WERI-Rb-1 (cell line): ENCODE measurements around the gene ARID3A.

Experiments
- DNase-seq: peaks from one replicate; pipeline ENCODE4 v3.0.0-alpha.2; 2020
- H3K27ac ChIP-seq: fragments of 250-450 bp; sonication (Bioruptor Pico); 2 replicates; pipeline ENCODE4 v1.5.1; 2020; ENCODE audit warnings: mild to moderate bottlenecking, moderate library complexity
- H3K27me3 ChIP-seq: fragments of 250-450 bp; sonication (Bioruptor Pico); 2 replicates; pipeline ENCODE4 v1.5.1; 2021; ENCODE audit warnings: mild to moderate bottlenecking, low read depth, moderate library complexity; ENCODE audit not compliant: insufficient read depth, severe bottlenecking
- H3K36me3 ChIP-seq: fragments of 250-450 bp; sonication (Bioruptor Pico); 2 replicates; pipeline ENCODE4 v1.5.1; 2020; ENCODE audit warnings: mild to moderate bottlenecking, moderate library complexity
- H3K4me3 ChIP-seq: 2 replicates; pipeline ENCODE4 v1.5.1; 2011; ENCODE audit warnings: low read depth, mild to moderate bottlenecking, control low read depth, low read length
- H3K9me3 ChIP-seq: fragments of 250-450 bp; sonication (Bioruptor Pico); 2 replicates; pipeline ENCODE4 v1.5.1; 2021; ENCODE audit warnings: mild to moderate bottlenecking, moderate library complexity; ENCODE audit not compliant: severe bottlenecking
- CTCF ChIP-seq: IDR thresholded peaks from 2 replicates; pipeline ENCODE4 v1.5.1; 2011; ENCODE audit warnings: low read depth, mild to moderate bottlenecking, control low read depth, inconsistent platforms, low read length

The ARID3A gene

GRCh38 chr19:881385-882071 is 44.3 kb upstream of the ARID3A start:
- Histone ChIP-seq H3K27me3 (no peaks in the 10 kb centered on the region), H3K36me3 (peaks cover 58% of the 10 kb centered on the region), H3K9me3 (no peaks in the 10 kb centered on the region), H3K4me3 (no peak overlapping the region), H3K27ac (no peak overlapping the region)
- no peak for TF ChIP-seq CTCF
- no peak for DNase-seq

DNA sequence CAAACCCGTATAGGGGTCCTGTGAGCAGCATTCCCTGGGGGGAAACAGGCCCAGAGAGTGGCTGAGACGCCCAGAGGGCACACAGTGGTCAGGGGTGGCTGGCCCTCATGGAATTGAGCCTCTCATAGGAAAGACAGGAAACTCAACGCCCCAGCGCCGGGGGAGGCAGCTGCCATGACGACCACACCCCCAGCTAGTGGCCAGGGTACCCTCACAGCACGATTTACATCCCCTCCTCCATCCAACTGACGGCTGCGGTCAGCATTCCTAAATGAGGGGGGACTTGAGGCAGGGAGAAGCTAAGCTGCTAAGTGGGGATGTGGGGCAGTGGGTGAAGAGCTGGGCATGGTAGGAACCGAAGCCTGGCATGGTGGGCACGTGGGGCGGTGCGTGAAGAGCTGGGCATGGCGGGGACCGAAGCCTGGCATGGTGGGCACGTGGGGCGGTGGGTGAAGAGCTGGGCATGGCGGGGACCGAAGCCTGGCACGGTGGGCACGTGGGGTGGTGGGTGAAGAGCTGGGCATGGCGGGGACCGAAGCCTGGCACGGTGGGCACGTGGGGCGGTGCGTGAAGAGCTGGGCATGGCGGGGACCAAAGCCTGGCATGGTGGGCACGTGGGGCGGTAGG is 42.9 kb upstream of the ARID3A start:
- no peak for TF ChIP-seq CTCF
- no peaks in the 10 kb centered on the region for H3K9me3 ChIP-seq
- peaks cover 67% of the 10 kb centered on the region for H3K36me3 ChIP-seq
- DNase-seq = no peak
- no peak overlapping the region for H3K27ac ChIP-seq
- no peaks in the 10 kb centered on the region for H3K27me3 ChIP-seq
- no peak overlapping the region for H3K4me3 ChIP-seq

- Histone ChIP-seq H3K4me3 (no peak overlapping the region), H3K36me3 (peaks cover 75% of the 10 kb centered on the region), H3K9me3 (no peaks in the 10 kb centered on the region), H3K27ac (no peak overlapping the region), H3K27me3 (no peaks in the 10 kb centered on the region)
- no peak for TF ChIP-seq CTCF
- no peak for DNase-seq
These were observed 42.1 kb upstream of the ARID3A start for GRCh38 chr19:883661-884211.

GRCh38 chr19:884420-885211 is 41.2 kb upstream of the ARID3A start:
- DNase-seq = no peak
- Histone ChIP-seq H3K36me3 (peaks cover 80% of the 10 kb centered on the region), H3K4me3 (no peak overlapping the region), H3K27me3 (no peaks in the 10 kb centered on the region), H3K27ac (no peak overlapping the region), H3K9me3 (no peaks in the 10 kb centered on the region)
- no peak for TF ChIP-seq CTCF

- Histone ChIP-seq H3K4me3 (no peak overlapping the region), H3K27ac (no peak overlapping the region), H3K27me3 (no peaks in the 10 kb centered on the region), H3K9me3 (no peaks in the 10 kb centered on the region), H3K36me3 (peaks cover 88% of the 10 kb centered on the region)
- no peak for DNase-seq
- no peak for TF ChIP-seq CTCF
These were observed 40.2 kb upstream of the ARID3A start for GRCh38 chr19:885536-886224.
